Sigmoid colon (tissue), 4 donors: ENCODE data around the gene CBARP.

Experiments
- POLR2AphosphoS5 ChIP-seq, 4 donors: sonication (generic); formaldehyde crosslinking; IDR thresholded peaks; one replicate each; pipeline ENCODE4 v1.6.1; 2017; ENCODE audit warnings: antibody characterized with exemption in 4 of 4
- TF ChIP-seq, protein P1 (sequence below), 4 experiments: fragments of 450-650 bp in 3 of 4; fragments of 200-600 bp in 1 of 4; IDR thresholded peaks; one replicate each; pipeline ENCODE4 v1.5.1; 2016 to 2019; ENCODE audit warnings: antibody characterized with exemption in 4 of 4, mild to moderate bottlenecking in 3 of 4, moderate library complexity in 2 of 4

DNA sequence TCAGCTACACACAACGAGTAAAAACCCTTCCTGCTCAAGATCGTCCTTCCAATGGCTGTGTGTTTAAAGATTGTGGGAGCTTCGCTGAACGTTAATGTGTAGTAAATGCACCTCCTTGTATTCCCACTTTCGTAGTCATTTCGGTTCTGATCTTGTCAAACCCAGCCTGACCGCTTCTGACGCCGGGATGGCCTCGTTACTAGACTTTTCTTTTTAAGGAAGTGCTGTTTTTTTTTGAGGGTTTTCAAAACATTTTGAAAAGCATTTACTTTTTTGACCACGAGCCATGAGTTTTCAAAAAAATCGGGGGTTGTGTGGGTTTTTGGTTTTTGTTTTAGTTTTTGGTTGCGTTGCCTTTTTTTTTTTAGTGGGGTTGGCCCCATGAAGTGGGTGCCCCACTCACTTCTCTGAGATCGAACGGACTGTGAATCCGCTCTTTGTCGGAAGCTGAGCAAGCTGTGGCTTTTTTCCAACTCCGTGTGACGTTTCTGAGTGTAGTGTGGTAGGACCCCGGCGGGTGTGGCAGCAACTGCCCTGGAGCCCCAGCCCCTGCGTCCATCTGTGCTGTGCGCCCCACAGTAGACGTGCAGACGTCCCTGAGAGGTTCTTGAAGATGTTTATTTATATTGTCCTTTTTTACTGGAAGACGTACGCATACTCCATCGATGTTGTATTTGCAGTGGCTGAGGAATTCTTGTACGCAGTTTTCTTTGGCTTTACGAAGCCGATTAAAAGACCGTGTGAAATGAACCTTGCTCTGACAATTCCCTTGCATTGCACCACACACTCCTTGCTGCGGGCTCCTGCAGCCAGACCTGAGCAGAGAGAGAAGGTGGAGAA lies 34.8 kb upstream of the CBARP start:
- TF ChIP-seq, protein P1, sequence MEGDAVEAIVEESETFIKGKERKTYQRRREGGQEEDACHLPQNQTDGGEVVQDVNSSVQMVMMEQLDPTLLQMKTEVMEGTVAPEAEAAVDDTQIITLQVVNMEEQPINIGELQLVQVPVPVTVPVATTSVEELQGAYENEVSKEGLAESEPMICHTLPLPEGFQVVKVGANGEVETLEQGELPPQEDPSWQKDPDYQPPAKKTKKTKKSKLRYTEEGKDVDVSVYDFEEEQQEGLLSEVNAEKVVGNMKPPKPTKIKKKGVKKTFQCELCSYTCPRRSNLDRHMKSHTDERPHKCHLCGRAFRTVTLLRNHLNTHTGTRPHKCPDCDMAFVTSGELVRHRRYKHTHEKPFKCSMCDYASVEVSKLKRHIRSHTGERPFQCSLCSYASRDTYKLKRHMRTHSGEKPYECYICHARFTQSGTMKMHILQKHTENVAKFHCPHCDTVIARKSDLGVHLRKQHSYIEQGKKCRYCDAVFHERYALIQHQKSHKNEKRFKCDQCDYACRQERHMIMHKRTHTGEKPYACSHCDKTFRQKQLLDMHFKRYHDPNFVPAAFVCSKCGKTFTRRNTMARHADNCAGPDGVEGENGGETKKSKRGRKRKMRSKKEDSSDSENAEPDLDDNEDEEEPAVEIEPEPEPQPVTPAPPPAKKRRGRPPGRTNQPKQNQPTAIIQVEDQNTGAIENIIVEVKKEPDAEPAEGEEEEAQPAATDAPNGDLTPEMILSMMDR (IDR thresholded peaks at IDR 0.05), result no peak
- TF ChIP-seq POLR2AphosphoS5 (IDR thresholded peaks at IDR 0.05), result peak in 1 of 4 donors; percentile 27
